Keratinocyte (primary cell): ENCODE data around the gene IGFN1. TPM values are rescaled to one million over a fixed set of nuclear protein-coding genes. Genes with fewer than 3 reads are reported as not detected.

Source experiments
- DNase-seq: peaks from one replicate; pipeline ENCODE4 v3.0.0-alpha.2; 2011; ENCODE audit warnings: low read depth, missing footprints, low spot score
- FAIRE-seq: peaks from 2 replicates; lab custom pipeline; 2011; peaks lifted over from hg19 to GRCh38; lab: Jason Lieb, UNC
- H2AFZ ChIP-seq: 2 replicates; pipeline ENCODE4 v1.6.0; 2012; ENCODE audit warnings: low read length, control low read depth, inconsistent platforms; ENCODE audit not compliant: control insufficient read depth
- H3K27ac ChIP-seq: 2 replicates; pipeline ENCODE4 v1.5.1; 2011; ENCODE audit warnings: low read length; ENCODE audit not compliant: control insufficient read depth, insufficient read depth
- H3K27me3 ChIP-seq: 3 replicates; pipeline ENCODE4 v1.6.0; 2011; ENCODE audit warnings: low read length; ENCODE audit not compliant: control insufficient read depth, insufficient read depth; ENCODE audit errors: extremely low read depth
- H3K36me3 ChIP-seq, 2 experiments: 2 replicates in 1 of 2; 3 replicates in 1 of 2; pipeline ENCODE4 v1.5.1; 2011; ENCODE audit warnings: low read length in 2 of 2, mild to moderate bottlenecking in 1 of 2; ENCODE audit not compliant: control insufficient read depth in 2 of 2, insufficient read depth in 2 of 2; ENCODE audit errors: extremely low read depth in 1 of 2
- H3K4me1 ChIP-seq: 3 replicates; pipeline ENCODE4 v1.5.1; 2011; ENCODE audit warnings: low read length; ENCODE audit not compliant: control insufficient read depth, insufficient read depth; ENCODE audit errors: extremely low read depth
- H3K4me2 ChIP-seq: 3 replicates; pipeline ENCODE4 v1.6.0; 2011; ENCODE audit warnings: low read depth, low read length; ENCODE audit not compliant: control insufficient read depth, insufficient read depth; ENCODE audit errors: extremely low read depth
- H3K4me3 ChIP-seq, 3 experiments: fragments of 200-600 bp in 1 of 3; sonication (generic) in 1 of 3; 2 replicates in 2 of 3; 3 replicates in 1 of 3; pipeline ENCODE4 v1.5.1; 2011 to 2016; ENCODE audit warnings: low read length in 3 of 3, mild to moderate bottlenecking in 3 of 3, control low read depth in 2 of 3, inconsistent platforms in 1 of 3, low read depth in 1 of 3, mixed read lengths in 1 of 3, mixed run types in 1 of 3, moderate library complexity in 1 of 3; ENCODE audit not compliant: control insufficient read depth in 2 of 3, insufficient read depth in 2 of 3; ENCODE audit errors: extremely low read depth in 1 of 3
- H3K79me2 ChIP-seq: 2 replicates; pipeline ENCODE4 v1.6.0; 2012; ENCODE audit warnings: low read length; ENCODE audit not compliant: control insufficient read depth, insufficient read depth
- H3K9ac ChIP-seq: 3 replicates; pipeline ENCODE4 v1.6.0; 2011; ENCODE audit warnings: low read length; ENCODE audit not compliant: control insufficient read depth, insufficient read depth; ENCODE audit errors: extremely low read depth
- H3K9me1 ChIP-seq: 3 replicates; pipeline ENCODE4 v1.6.0; 2011; ENCODE audit warnings: low read length; ENCODE audit not compliant: control insufficient read depth, insufficient read depth; ENCODE audit errors: extremely low read depth
- H3K9me3 ChIP-seq: 2 replicates; pipeline ENCODE4 v1.5.1; 2012; ENCODE audit warnings: low read depth, low read length; ENCODE audit not compliant: control insufficient read depth
- H4K20me1 ChIP-seq: 3 replicates; pipeline ENCODE4 v1.6.0; 2011; ENCODE audit warnings: low read length; ENCODE audit not compliant: control insufficient read depth, insufficient read depth; ENCODE audit errors: extremely low read depth
- EZH2 ChIP-seq: IDR thresholded peaks from one replicate; pipeline ENCODE4 v1.6.1; 2012; ENCODE audit warnings: inconsistent platforms, mild to moderate bottlenecking, low read length, moderate library complexity
- dilution Hi-C: fragments of 300-500 bp; cut with MboI; formaldehyde crosslinking; loops from one replicate; pipeline ENCODE4 v1.7.0; 2020; ENCODE audit warnings: low sequenced_read_pairs; ENCODE audit not compliant: extremely low pct_ligation_motif_present
- polyA plus RNA-seq, 5 experiments: library from polyadenylated mRNA; depleted of rRNA in 3 of 5; stranded (reverse) in 3 of 5; stranded (forward) in 1 of 5; unstranded in 1 of 5; fragments of >200 nt; gene quantifications; 1 replicate in 1 of 5; 2 replicates in 3 of 5; 3 replicates in 1 of 5; pipeline versions ENCODE4 v1.2.1 to v1.2.3, GENCODE V29; 2011 to 2012; ENCODE audit warnings: missing spikeins in 2 of 5, low read depth in 1 of 5, low replicate concordance in 1 of 5
- TF ChIP-seq, protein P1 (sequence below), 3 experiments: IDR thresholded peaks in 1 of 3; conservative IDR thresholded peaks in 1 of 3; optimal IDR thresholded peaks in 1 of 3; 2 replicates in 2 of 3; 3 replicates in 1 of 3; pipeline versions ENCODE3 to v1.5.1; 2011; ENCODE audit warnings: low read length in 3 of 3, mild to moderate bottlenecking in 3 of 3, moderate library complexity in 2 of 3, control low read depth in 1 of 3, inconsistent platforms in 1 of 3; ENCODE audit not compliant: insufficient read depth in 2 of 3; ENCODE audit errors: extremely low read depth in 1 of 3

Gene IGFN1
- polyA plus RNA-seq, 1 donor (not counting 4 experiments of a cell fraction or from before 2014, with no cell fraction given), result not detected

GRCh38 chr1:201208236-201208635 is 17.6 kb downstream of the IGFN1 start:
- Histone ChIP-seq H3K9ac (no peak overlapping the region), H3K9me3 (no peaks in the 10 kb centered on the region), H3K79me2 (no peaks in the 10 kb centered on the region), H3K9me1 (no peaks in the 10 kb centered on the region), H3K4me1 (no peaks in the 10 kb centered on the region), H2AFZ (no peak overlapping the region), H3K27ac (no peak overlapping the region), H3K4me2 (no peak overlapping the region), H3K36me3 (no peaks in the 10 kb centered on the region), H3K4me3 (no peak overlapping the region), H4K20me1 (no peaks in the 10 kb centered on the region), H3K27me3 (peaks cover 51% of the 10 kb centered on the region)
- no peak for DNase-seq
- no peak for FAIRE-seq
- no peak for TF ChIP-seq EZH2
- TF ChIP-seq, protein P1, sequence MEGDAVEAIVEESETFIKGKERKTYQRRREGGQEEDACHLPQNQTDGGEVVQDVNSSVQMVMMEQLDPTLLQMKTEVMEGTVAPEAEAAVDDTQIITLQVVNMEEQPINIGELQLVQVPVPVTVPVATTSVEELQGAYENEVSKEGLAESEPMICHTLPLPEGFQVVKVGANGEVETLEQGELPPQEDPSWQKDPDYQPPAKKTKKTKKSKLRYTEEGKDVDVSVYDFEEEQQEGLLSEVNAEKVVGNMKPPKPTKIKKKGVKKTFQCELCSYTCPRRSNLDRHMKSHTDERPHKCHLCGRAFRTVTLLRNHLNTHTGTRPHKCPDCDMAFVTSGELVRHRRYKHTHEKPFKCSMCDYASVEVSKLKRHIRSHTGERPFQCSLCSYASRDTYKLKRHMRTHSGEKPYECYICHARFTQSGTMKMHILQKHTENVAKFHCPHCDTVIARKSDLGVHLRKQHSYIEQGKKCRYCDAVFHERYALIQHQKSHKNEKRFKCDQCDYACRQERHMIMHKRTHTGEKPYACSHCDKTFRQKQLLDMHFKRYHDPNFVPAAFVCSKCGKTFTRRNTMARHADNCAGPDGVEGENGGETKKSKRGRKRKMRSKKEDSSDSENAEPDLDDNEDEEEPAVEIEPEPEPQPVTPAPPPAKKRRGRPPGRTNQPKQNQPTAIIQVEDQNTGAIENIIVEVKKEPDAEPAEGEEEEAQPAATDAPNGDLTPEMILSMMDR (optimal IDR thresholded peaks at IDR 0.05 in 1 of 3, IDR thresholded peaks at IDR 0.05 in 1 of 3, conservative IDR thresholded peaks at IDR 0.05 in 1 of 3; ENCODE audit: extremely low read depth in 1 of 3, insufficient read depth in 2 of 3, low read length in 3 of 3), result no peak
- dilution Hi-C loops, result no loop called here

- H3K9ac ChIP-seq, result no peak overlapping the region
- TF ChIP-seq EZH2, result no peak
- TF ChIP-seq, protein P1 (optimal IDR thresholded peaks at IDR 0.05 in 1 of 3, IDR thresholded peaks at IDR 0.05 in 1 of 3, conservative IDR thresholded peaks at IDR 0.05 in 1 of 3; ENCODE audit: extremely low read depth in 1 of 3, insufficient read depth in 2 of 3, low read length in 3 of 3), result no peak
- no peaks in the 10 kb centered on the region for H3K9me1 ChIP-seq
- no peak for DNase-seq
- no peaks in the 10 kb centered on the region for H3K36me3 ChIP-seq
- H3K4me2 ChIP-seq, result no peak overlapping the region
- H3K9me3 ChIP-seq, result no peaks in the 10 kb centered on the region
- no peaks in the 10 kb centered on the region for H3K4me1 ChIP-seq
- no peak for FAIRE-seq
- no peak overlapping the region for H3K27ac ChIP-seq
- no peaks in the 10 kb centered on the region for H4K20me1 ChIP-seq
- H2AFZ ChIP-seq, result no peak overlapping the region
- H3K79me2 ChIP-seq, result no peaks in the 10 kb centered on the region
- dilution Hi-C loops, result no loop called here
- peaks cover 34% of the 10 kb centered on the region for H3K27me3 ChIP-seq
- no peak overlapping the region for H3K4me3 ChIP-seq
Observed at GRCh38 chr1:201212056-201212455, 21.4 kb downstream of the IGFN1 start.
